Measurements from ENCODE around the gene TMEM203. TPM values are rescaled to one million over a fixed set of nuclear protein-coding genes. Genes with fewer than 3 reads are reported as not detected.

Gene TMEM203
- total RNA-seq, 1 donor from 2014 or later: 36.2 TPM

DNA sequence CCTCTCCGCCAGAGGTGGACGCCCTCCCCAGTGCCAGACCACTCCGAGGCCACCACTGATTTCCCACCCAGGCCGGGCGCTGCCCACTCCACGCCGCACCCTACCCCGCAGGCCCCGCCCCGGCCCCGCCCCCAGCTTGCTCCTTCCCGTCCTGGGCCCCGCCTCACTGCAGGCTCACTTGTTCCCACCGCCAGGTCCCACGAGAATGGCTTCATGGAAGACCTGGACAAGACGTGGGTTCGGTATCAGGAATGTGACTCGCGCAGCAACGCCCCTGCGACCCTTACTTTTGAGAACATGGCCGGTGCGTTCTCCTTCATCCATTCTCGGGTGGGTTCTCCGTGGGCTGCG lies 42.1 kb downstream of the TMEM203 start:
- no peak for DNase-seq (ENCODE audit: low spot score, unreplicated experiment)
- TF ChIP-seq, protein P1, sequence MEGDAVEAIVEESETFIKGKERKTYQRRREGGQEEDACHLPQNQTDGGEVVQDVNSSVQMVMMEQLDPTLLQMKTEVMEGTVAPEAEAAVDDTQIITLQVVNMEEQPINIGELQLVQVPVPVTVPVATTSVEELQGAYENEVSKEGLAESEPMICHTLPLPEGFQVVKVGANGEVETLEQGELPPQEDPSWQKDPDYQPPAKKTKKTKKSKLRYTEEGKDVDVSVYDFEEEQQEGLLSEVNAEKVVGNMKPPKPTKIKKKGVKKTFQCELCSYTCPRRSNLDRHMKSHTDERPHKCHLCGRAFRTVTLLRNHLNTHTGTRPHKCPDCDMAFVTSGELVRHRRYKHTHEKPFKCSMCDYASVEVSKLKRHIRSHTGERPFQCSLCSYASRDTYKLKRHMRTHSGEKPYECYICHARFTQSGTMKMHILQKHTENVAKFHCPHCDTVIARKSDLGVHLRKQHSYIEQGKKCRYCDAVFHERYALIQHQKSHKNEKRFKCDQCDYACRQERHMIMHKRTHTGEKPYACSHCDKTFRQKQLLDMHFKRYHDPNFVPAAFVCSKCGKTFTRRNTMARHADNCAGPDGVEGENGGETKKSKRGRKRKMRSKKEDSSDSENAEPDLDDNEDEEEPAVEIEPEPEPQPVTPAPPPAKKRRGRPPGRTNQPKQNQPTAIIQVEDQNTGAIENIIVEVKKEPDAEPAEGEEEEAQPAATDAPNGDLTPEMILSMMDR (IDR thresholded peaks at IDR 0.05; ENCODE audit: unreplicated experiment): no peak
- Mint-ChIP-seq H3K4me1 (ENCODE audit: low read depth) (no peaks in the 10 kb centered on the region), H3K36me3 (ENCODE audit: insufficient read depth) (no peaks in the 10 kb centered on the region), H3K27me3 (peaks cover 58% of the 10 kb centered on the region), H3K27ac (no peak overlapping the region), H3K4me3 (ENCODE audit: low read depth) (no peak overlapping the region), H3K9me3 (ENCODE audit: low read depth) (no peaks in the 10 kb centered on the region)

DNA sequence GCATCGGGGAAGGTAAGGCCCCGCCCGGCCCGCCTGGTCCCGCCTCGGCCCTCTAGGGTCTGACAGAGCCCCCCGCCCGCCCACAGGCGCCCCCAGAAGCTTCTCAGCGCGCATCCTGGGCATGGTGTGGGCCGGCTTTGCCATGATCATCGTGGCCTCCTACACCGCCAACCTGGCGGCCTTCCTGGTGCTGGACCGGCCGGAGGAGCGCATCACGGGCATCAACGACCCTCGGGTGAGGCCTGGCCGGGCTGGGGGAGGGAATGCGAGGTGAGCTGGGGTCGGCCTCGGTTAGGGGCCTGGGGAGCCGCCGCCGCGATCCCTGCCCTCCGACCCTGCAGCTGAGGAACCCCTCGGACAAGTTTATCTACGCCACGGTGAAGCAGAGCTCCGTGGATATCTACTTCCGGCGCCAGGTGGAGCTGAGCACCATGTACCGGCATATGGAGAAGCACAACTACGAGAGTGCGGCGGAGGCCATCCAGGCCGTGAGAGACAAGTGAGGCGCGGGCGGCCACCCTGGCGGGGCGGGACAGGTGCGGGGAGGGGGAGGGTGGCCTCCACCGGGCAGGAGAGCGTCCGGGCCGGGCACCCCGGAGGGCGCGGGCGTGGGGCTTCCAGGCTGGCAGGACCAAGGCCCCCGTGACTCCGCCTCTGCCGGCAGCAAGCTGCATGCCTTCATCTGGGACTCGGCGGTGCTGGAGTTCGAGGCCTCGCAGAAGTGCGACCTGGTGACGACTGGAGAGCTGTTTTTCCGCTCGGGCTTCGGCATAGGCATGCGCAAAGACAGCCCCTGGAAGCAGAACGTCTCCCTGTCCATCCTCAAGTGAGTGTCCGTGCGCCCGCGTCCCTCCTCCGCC lies 42.7 kb downstream of the TMEM203 start:
- no peak for DNase-seq (ENCODE audit: low spot score, unreplicated experiment)
- TF ChIP-seq, protein P1 (IDR thresholded peaks at IDR 0.05; ENCODE audit: unreplicated experiment): no peak
- Mint-ChIP-seq H3K9me3 (ENCODE audit: low read depth) (no peaks in the 10 kb centered on the region), H3K27ac (no peak overlapping the region), H3K4me1 (ENCODE audit: low read depth) (no peaks in the 10 kb centered on the region), H3K4me3 (ENCODE audit: low read depth) (peak overlapping the region; percentile 33), H3K27me3 (peaks cover 64% of the 10 kb centered on the region), H3K36me3 (ENCODE audit: insufficient read depth) (no peaks in the 10 kb centered on the region)

DNA sequence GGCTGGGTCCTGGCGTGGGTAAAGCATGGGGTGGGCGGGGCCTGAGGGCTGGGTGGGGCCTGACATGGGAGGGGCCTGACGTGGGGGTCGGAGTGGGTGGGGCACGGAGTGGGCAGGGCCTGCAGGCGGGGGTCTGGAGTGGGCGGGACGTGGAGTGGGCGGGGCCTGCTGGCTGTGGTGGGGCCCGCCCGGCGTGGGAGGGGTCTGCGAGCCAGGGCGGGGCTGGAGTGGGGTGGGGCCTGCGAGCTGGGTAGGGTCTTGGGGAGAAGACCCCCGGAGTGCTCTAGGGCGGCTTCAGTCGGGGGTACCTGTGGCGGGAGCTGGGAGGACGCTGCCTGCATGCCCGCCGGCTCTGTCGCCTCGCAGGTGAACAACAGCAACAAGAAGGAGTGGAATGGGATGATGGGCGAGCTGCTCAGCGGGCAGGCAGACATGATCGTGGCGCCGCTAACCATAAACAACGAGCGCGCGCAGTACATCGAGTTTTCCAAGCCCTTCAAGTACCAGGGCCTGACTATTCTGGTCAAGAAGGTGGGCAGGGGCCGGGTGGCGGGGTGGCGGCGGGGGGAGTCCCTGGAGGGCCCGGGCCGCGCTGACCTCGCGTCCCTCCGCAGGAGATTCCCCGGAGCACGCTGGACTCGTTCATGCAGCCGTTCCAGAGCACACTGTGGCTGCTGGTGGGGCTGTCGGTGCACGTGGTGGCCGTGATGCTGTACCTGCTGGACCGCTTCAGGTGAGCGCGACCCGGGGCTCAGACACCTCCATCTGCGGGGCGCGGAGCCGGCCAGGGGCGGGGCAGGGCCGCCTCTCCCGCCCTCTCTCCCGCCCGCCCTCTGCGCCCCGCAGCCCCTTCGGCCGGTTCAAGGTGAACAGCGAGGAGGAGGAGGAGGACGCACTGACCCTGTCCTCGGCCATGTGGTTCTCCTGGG lies 43.6 kb downstream of the TMEM203 start:
- Mint-ChIP-seq H3K36me3 (ENCODE audit: insufficient read depth) (no peaks in the 10 kb centered on the region), H3K27me3 (peaks cover 69% of the 10 kb centered on the region), H3K4me1 (ENCODE audit: low read depth) (no peaks in the 10 kb centered on the region), H3K4me3 (ENCODE audit: low read depth) (no peak overlapping the region), H3K9me3 (ENCODE audit: low read depth) (no peaks in the 10 kb centered on the region), H3K27ac (no peak overlapping the region)
- TF ChIP-seq, protein P1 (IDR thresholded peaks at IDR 0.05; ENCODE audit: unreplicated experiment): no peak
- no peak for DNase-seq (ENCODE audit: low spot score, unreplicated experiment)

DNA sequence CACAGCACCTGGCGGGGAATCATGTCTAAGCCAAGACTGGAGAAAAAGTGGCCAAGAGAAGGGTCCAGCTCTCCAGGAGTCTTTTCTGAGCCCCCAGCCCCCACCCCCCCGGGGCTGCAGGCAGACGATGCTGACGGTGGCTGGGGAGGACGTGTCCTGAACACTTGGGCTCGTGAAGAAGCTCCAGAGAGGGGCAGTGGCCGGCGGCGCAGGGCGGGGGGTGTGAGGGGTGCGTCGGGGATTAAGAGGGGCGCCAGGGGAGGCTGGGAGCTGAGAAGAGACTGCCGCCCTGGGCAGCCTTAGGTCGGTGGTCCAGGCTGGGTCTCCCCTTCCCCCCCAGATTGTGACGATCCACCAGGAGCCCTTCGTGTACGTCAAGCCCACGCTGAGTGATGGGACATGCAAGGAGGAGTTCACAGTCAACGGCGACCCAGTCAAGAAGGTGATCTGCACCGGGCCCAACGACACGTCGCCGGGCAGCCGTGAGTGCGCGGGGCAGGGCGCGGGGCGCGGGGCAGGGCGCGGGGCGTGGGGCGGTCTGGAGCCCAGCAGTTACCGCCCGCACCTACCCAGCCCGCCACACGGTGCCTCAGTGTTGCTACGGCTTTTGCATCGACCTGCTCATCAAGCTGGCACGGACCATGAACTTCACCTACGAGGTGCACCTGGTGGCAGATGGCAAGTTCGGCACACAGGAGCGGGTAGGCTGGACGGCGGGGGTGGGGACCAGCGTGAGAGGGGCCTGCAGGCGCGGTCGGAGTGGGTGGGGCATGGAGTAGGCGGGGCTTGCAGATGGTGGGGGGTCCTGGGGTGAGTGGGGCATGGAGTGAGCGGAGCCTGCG lies 44.5 kb downstream of the TMEM203 start:
- Mint-ChIP-seq H3K27ac (no peak overlapping the region), H3K9me3 (ENCODE audit: low read depth) (no peaks in the 10 kb centered on the region), H3K4me1 (ENCODE audit: low read depth) (no peaks in the 10 kb centered on the region), H3K27me3 (peaks cover 64% of the 10 kb centered on the region), H3K4me3 (ENCODE audit: low read depth) (no peak overlapping the region), H3K36me3 (ENCODE audit: insufficient read depth) (no peaks in the 10 kb centered on the region)
- TF ChIP-seq, protein P1 (IDR thresholded peaks at IDR 0.05; ENCODE audit: unreplicated experiment): no peak
- no peak for DNase-seq (ENCODE audit: low spot score, unreplicated experiment)

DNA sequence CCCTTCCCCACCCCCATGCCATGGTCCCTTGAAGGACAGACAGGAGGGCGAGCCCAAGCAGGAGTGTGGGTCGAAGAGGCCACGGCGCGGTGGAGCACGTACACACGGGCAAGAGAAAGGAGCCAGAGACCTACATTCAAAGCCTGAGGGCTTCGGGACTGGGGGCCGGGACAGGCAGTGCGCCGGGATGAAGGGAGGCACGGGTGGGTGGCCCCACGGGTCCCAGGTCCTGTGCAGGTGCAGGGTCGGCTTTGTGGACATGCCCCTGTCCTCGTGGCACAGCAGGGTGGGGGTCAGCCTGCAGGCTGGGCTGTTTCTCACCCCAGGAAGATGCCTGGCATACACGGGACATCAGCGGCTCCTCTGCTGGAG lies 45.4 kb downstream of the TMEM203 start:
- Mint-ChIP-seq H3K36me3 (ENCODE audit: insufficient read depth) (no peaks in the 10 kb centered on the region), H3K4me1 (ENCODE audit: low read depth) (no peaks in the 10 kb centered on the region), H3K27me3 (peaks cover 63% of the 10 kb centered on the region), H3K9me3 (ENCODE audit: low read depth) (no peaks in the 10 kb centered on the region), H3K4me3 (ENCODE audit: low read depth) (no peak overlapping the region), H3K27ac (no peak overlapping the region)
- TF ChIP-seq, protein P1 (IDR thresholded peaks at IDR 0.05; ENCODE audit: unreplicated experiment): no peak
- DNase-seq (ENCODE audit: low spot score, unreplicated experiment): no peak
